ENCODE measurements around the gene SIGLEC11. TPM values are rescaled to one million over a fixed set of nuclear protein-coding genes. Genes with fewer than 3 reads are reported as not detected.

SIGLEC11 gene
- total RNA-seq, 1 donor from 2014 or later: 12.7 TPM

GRCh38 chr19:49999371-50000010 is 38.5 kb upstream of the SIGLEC11 start:
- Histone ChIP-seq H3K36me3 (peaks cover 61 to 69% of the 10 kb centered on the region in 2 donors), H3K4me3 (no peak overlapping the region), H3K27me3 (no peaks in the 10 kb centered on the region), H3K4me1 (peaks cover 20 to 21% of the 10 kb centered on the region in 2 donors), H3K9me3 (no peaks in the 10 kb centered on the region), H3K27ac (no peak overlapping the region)
- TF ChIP-seq, protein P1, sequence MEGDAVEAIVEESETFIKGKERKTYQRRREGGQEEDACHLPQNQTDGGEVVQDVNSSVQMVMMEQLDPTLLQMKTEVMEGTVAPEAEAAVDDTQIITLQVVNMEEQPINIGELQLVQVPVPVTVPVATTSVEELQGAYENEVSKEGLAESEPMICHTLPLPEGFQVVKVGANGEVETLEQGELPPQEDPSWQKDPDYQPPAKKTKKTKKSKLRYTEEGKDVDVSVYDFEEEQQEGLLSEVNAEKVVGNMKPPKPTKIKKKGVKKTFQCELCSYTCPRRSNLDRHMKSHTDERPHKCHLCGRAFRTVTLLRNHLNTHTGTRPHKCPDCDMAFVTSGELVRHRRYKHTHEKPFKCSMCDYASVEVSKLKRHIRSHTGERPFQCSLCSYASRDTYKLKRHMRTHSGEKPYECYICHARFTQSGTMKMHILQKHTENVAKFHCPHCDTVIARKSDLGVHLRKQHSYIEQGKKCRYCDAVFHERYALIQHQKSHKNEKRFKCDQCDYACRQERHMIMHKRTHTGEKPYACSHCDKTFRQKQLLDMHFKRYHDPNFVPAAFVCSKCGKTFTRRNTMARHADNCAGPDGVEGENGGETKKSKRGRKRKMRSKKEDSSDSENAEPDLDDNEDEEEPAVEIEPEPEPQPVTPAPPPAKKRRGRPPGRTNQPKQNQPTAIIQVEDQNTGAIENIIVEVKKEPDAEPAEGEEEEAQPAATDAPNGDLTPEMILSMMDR (IDR thresholded peaks at IDR 0.05): no peak
- intact Hi-C loops (cut with DNase I): no loop called here
- DNase-seq (ENCODE audit: low spot score in 2 of 2): no peak

DNA sequence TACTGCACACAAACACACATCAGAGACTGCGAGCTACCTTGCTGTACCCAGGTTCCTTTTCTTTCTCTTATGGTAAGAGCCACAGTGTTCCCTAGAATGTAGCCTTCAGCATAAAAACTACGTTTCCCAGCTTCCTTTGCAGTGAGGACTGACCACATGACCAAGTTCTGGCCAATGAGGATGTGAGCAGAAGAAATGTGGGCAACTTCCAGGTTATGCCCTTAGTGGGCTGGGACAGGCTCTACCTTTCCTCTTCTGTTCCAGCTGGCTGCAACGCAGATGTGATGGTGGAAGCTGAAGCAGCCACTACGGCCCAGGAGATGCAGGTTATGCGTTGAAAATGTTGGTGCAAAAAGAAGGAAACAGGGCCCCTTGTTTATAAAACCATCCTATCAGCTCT is 36.7 kb upstream of the SIGLEC11 start:
- Histone ChIP-seq H3K27me3 (no peaks in the 10 kb centered on the region), H3K36me3 (peaks cover 77 to 82% of the 10 kb centered on the region in 2 donors), H3K4me1 (peaks cover 7 to 8% of the 10 kb centered on the region in 2 donors), H3K4me3 (no peak overlapping the region), H3K27ac (no peak overlapping the region), H3K9me3 (no peaks in the 10 kb centered on the region)
- no peak for DNase-seq (ENCODE audit: low spot score in 2 of 2)
- intact Hi-C loops (cut with DNase I): no loop called here
- TF ChIP-seq, protein P1 (IDR thresholded peaks at IDR 0.05): no peak

DNA sequence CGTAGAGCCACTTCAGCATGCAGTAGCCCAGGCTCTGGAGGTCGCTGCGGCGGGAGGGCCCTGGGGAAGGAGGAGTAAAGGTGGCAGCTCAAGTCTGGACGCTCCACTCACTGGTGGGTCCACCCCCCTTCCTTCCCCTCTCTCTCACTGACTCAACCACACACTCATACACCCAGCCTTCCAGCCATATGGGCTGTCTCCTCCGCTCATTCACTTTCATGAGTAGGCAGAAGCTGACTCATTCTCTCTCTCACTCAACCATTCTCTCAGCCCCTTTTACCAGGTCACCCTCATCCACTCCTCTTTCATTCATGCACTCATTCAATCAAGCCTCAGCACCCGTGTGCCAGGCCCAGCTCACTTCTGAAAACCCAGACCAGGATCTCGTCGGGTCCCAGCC is 27.5 kb upstream of the SIGLEC11 start:
- H3K27ac ChIP-seq: no peak overlapping the region
- DNase-seq (ENCODE audit: low spot score in 2 of 2): no peak
- no peaks in the 10 kb centered on the region for H3K27me3 ChIP-seq
- H3K9me3 ChIP-seq: no peaks in the 10 kb centered on the region
- TF ChIP-seq, protein P1 (IDR thresholded peaks at IDR 0.05): no peak
- no peak overlapping the region for H3K4me3 ChIP-seq
- intact Hi-C loops (cut with DNase I): loop anchor here (5.0 kb wide), 1 partner anchor 39 kb away; the partner anchor contains the start of genes VRK3 and ZNF473
- H3K36me3 ChIP-seq: peaks cover 59 to 87% of the 10 kb centered on the region in 2 donors
- no peaks in the 10 kb centered on the region for H3K4me1 ChIP-seq

DNA sequence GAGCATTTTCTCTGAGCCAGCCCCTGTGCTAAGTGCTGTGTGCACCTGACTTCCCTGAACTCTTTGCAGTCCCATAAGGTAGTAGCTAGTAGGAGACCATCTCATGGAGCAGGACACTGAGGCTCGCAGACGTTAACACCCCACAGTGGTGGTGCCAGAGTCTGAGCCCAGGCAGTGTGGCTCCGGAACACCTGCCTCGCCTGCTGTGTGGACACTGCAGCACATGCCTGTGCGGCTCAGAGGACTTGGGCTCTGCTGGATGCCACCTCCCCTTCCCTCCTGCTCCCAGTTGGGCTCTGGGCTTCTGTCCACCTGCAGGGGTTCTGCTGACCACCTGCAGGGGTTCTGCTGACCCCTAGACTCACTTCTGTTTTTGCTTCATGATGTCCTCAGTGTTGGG is 27.0 kb upstream of the SIGLEC11 start:
- TF ChIP-seq, protein P1 (IDR thresholded peaks at IDR 0.05): no peak

GRCh38 chr19:49987159-49987698 is 26.3 kb upstream of the SIGLEC11 start:
- H3K27ac ChIP-seq: no peak overlapping the region
- H3K4me3 ChIP-seq: no peak overlapping the region
- no peaks in the 10 kb centered on the region for H3K27me3 ChIP-seq
- TF ChIP-seq, protein P1 (IDR thresholded peaks at IDR 0.05): peak in 1 of 3 experiments; percentile 21
- DNase-seq (ENCODE audit: low spot score in 2 of 2): peak; percentile 24 to 90
- peaks cover 49 to 76% of the 10 kb centered on the region in 2 donors for H3K36me3 ChIP-seq
- intact Hi-C loops (cut with DNase I): loop anchor here (2.0 to 5.0 kb wide), 2 partner anchors 18 to 40 kb away; partner anchors contain the start of genes VRK3 and ZNF473
- no peaks in the 10 kb centered on the region for H3K9me3 ChIP-seq
- no peaks in the 10 kb centered on the region for H3K4me1 ChIP-seq

More for the DNA sequence above, 27.0 kb upstream of the SIGLEC11 start:
- no peak overlapping the region for H3K27ac ChIP-seq
- no peaks in the 10 kb centered on the region for H3K27me3 ChIP-seq
- H3K4me1 ChIP-seq: no peaks in the 10 kb centered on the region
- intact Hi-C loops (cut with DNase I): loop anchor here (5.0 kb wide), 1 partner anchor 39 kb away; the partner anchor contains the start of genes VRK3 and ZNF473
- H3K4me3 ChIP-seq: no peak overlapping the region
- no peaks in the 10 kb centered on the region for H3K9me3 ChIP-seq
- no peak for DNase-seq (ENCODE audit: low spot score in 2 of 2)
- peaks cover 57 to 83% of the 10 kb centered on the region in 2 donors for H3K36me3 ChIP-seq

Measured in ascending aorta (tissue), 2 donors.